HEK293 (cell line): Measurements from ENCODE around the gene SIK2.

Experiments used
- CTCF ChIA-PET: fragments of 350-600 bp; formaldehyde crosslinking; extraction: SDS; loops from one replicate; lab custom pipeline; 2021; ENCODE audit warnings: antibody characterized with exemption; lab: Yijun Ruan, JAX
- POLR2A ChIA-PET: fragments of 300-600 bp; formaldehyde crosslinking; extraction: SDS; loops from one replicate; lab custom pipeline; 2020; ENCODE audit warnings: antibody characterized with exemption, inconsistent platforms; lab: Yijun Ruan, JAX
- H3K27ac ChIP-seq: fragments of 200-500 bp; sonication (Bioruptor generic); 2 replicates; pipeline ENCODE4 v1.5.1; 2014; ENCODE audit warnings: low read depth, low read length, control low read depth, inconsistent platforms; ENCODE audit errors: extremely low read depth
- H3K36me3 ChIP-seq, 2 experiments: fragments of 200-500 bp in 1 of 2; sonication (Bioruptor generic) in 1 of 2; 1 replicate in 1 of 2; 2 replicates in 1 of 2; pipeline ENCODE4 v1.5.1; 2014 to 2017; ENCODE audit warnings: inconsistent platforms in 2 of 2, low read length in 2 of 2; ENCODE audit not compliant: control insufficient read depth in 2 of 2, insufficient read depth in 1 of 2
- H3K4me1 ChIP-seq: fragments of 200-500 bp; sonication (Bioruptor generic); 2 replicates; pipeline ENCODE4 v1.5.1; 2014; ENCODE audit warnings: mild to moderate bottlenecking, low read length, inconsistent platforms; ENCODE audit not compliant: control insufficient read depth, insufficient read depth
- H3K4me3 ChIP-seq: 2 replicates; pipeline ENCODE4 v1.5.1; 2011; ENCODE audit warnings: low read depth, mild to moderate bottlenecking, control low read depth, low read length, moderate library complexity
- H3K9me3 ChIP-seq: fragments of 200-500 bp; sonication (Bioruptor generic); 2 replicates; pipeline ENCODE4 v1.5.1; 2014; ENCODE audit warnings: low read depth, low read length, inconsistent platforms; ENCODE audit not compliant: control insufficient read depth, insufficient read depth
- BCL11B ChIP-seq: fragments of 450-650 bp; formaldehyde crosslinking; IDR thresholded peaks from 2 replicates; pipeline ENCODE4 v1.5.1; 2016; ENCODE audit warnings: low read depth, missing biosample characterization, missing genetic modification characterization
- EGR2 ChIP-seq: fragments of 450-650 bp; formaldehyde crosslinking; IDR thresholded peaks from 2 replicates; pipeline ENCODE4 v1.5.1; 2016; ENCODE audit warnings: low read depth, missing biosample characterization, missing genetic modification characterization
- GLI4 ChIP-seq: fragments of 450-650 bp; formaldehyde crosslinking; IDR thresholded peaks from 2 replicates; pipeline ENCODE4 v1.5.1; 2016; ENCODE audit warnings: missing biosample characterization, missing genetic modification characterization
- KLF8 ChIP-seq: fragments of 450-650 bp; formaldehyde crosslinking; IDR thresholded peaks from 2 replicates; pipeline ENCODE4 v1.5.1; 2016; ENCODE audit warnings: missing biosample characterization, missing genetic modification characterization
- SP2 ChIP-seq: fragments of 450-650 bp; formaldehyde crosslinking; IDR thresholded peaks from 2 replicates; pipeline ENCODE4 v1.5.1; 2016; ENCODE audit warnings: missing biosample characterization, missing genetic modification characterization
- SP3 ChIP-seq: fragments of 450-650 bp; formaldehyde crosslinking; IDR thresholded peaks from 2 replicates; pipeline ENCODE4 v1.5.1; 2016; ENCODE audit warnings: missing biosample characterization, missing genetic modification characterization
- ZBTB17 ChIP-seq: fragments of 450-650 bp; formaldehyde crosslinking; IDR thresholded peaks from 2 replicates; pipeline ENCODE4 v1.5.1; 2016; ENCODE audit warnings: missing biosample characterization, missing genetic modification characterization
- ZNF114 ChIP-seq: fragments of 450-650 bp; formaldehyde crosslinking; IDR thresholded peaks from 2 replicates; pipeline ENCODE4 v1.5.0; 2017; ENCODE audit warnings: missing biosample characterization, missing genetic modification characterization
- ZNF132 ChIP-seq: fragments of 450-650 bp; formaldehyde crosslinking; IDR thresholded peaks from 2 replicates; pipeline ENCODE4 v1.5.1; 2017; ENCODE audit warnings: missing biosample characterization, missing genetic modification characterization, borderline replicate concordance
- ZNF148 ChIP-seq: fragments of 450-650 bp; formaldehyde crosslinking; IDR thresholded peaks from 2 replicates; pipeline ENCODE4 v1.5.0; 2017; ENCODE audit warnings: missing biosample characterization, missing genetic modification characterization, borderline replicate concordance
- ZNF19 ChIP-seq: fragments of 450-650 bp; formaldehyde crosslinking; IDR thresholded peaks from 2 replicates; pipeline ENCODE4; 2016; ENCODE audit warnings: missing biosample characterization, missing genetic modification characterization, low read depth
- ZNF211 ChIP-seq: fragments of 450-650 bp; formaldehyde crosslinking; IDR thresholded peaks from 2 replicates; pipeline ENCODE4 v1.5.1; 2016; ENCODE audit warnings: low read depth, missing biosample characterization, missing genetic modification characterization
- ZNF221 ChIP-seq: fragments of 450-650 bp; formaldehyde crosslinking; IDR thresholded peaks from 2 replicates; pipeline ENCODE4 v1.5.1; 2017; ENCODE audit warnings: missing biosample characterization, missing genetic modification characterization, borderline replicate concordance
- ZNF404 ChIP-seq: fragments of 450-650 bp; formaldehyde crosslinking; IDR thresholded peaks from 2 replicates; pipeline ENCODE4 v1.5.1; 2017; ENCODE audit warnings: missing biosample characterization, missing genetic modification characterization
- ZNF423 ChIP-seq: fragments of 450-650 bp; formaldehyde crosslinking; IDR thresholded peaks from 2 replicates; pipeline ENCODE4 v1.5.1; 2016; ENCODE audit warnings: missing biosample characterization, missing genetic modification characterization
- ZNF48 ChIP-seq: fragments of 450-650 bp; formaldehyde crosslinking; IDR thresholded peaks from 2 replicates; pipeline ENCODE4 v1.5.1; 2016; ENCODE audit warnings: missing biosample characterization, missing genetic modification characterization
- ZNF544 ChIP-seq: fragments of 450-650 bp; formaldehyde crosslinking; IDR thresholded peaks from 2 replicates; pipeline ENCODE4 v1.5.0; 2017; ENCODE audit warnings: missing biosample characterization, missing genetic modification characterization
- ZNF549 ChIP-seq: fragments of 450-650 bp; IDR thresholded peaks from 2 replicates; pipeline ENCODE4 v1.5.1; 2018; ENCODE audit warnings: missing biosample characterization, missing genetic modification characterization, mild to moderate bottlenecking, inconsistent platforms, moderate library complexity
- ZNF560 ChIP-seq: fragments of 450-650 bp; formaldehyde crosslinking; IDR thresholded peaks from 2 replicates; pipeline ENCODE4 v1.5.1; 2017; ENCODE audit warnings: missing biosample characterization, missing genetic modification characterization, borderline replicate concordance
- ZNF571 ChIP-seq: fragments of 450-650 bp; formaldehyde crosslinking; IDR thresholded peaks from 2 replicates; pipeline ENCODE4 v1.5.0; 2017; ENCODE audit warnings: missing biosample characterization, missing genetic modification characterization
- ZXDB ChIP-seq: fragments of 450-650 bp; formaldehyde crosslinking; IDR thresholded peaks from 2 replicates; pipeline ENCODE4 v1.5.1; 2016; ENCODE audit warnings: missing biosample characterization, missing genetic modification characterization
- TF ChIP-seq, protein P1 (sequence below): fragments of 450-650 bp; formaldehyde crosslinking; IDR thresholded peaks from 2 replicates; pipeline ENCODE4 v1.5.1; 2017; ENCODE audit warnings: missing biosample characterization, missing genetic modification characterization
- TF ChIP-seq, protein P2 (sequence below): fragments of 450-650 bp; formaldehyde crosslinking; IDR thresholded peaks from 2 replicates; pipeline ENCODE4 v1.5.1; 2017; ENCODE audit warnings: missing biosample characterization, mild to moderate bottlenecking, missing genetic modification characterization, moderate library complexity
- TF ChIP-seq, protein P3 (sequence below): fragments of 450-650 bp; formaldehyde crosslinking; IDR thresholded peaks from 2 replicates; pipeline ENCODE4 v1.5.1; 2016; ENCODE audit warnings: missing biosample characterization, missing genetic modification characterization
- TF ChIP-seq, protein P4 (sequence below): fragments of 450-650 bp; formaldehyde crosslinking; IDR thresholded peaks from 2 replicates; pipeline ENCODE4 v1.5.1; 2016; ENCODE audit warnings: missing biosample characterization, missing genetic modification characterization
- TF ChIP-seq, protein P5 (sequence below): fragments of 450-650 bp; formaldehyde crosslinking; optimal IDR thresholded peaks from 2 replicates; pipeline ENCODE3; 2016; ENCODE audit warnings: missing biosample characterization, mild to moderate bottlenecking, missing genetic modification characterization

SIK2 gene

GRCh38 chr11:111696556-111696955 is 94.3 kb downstream of the SIK2 start:
- H3K36me3 ChIP-seq, result peaks cover 0 to 4% of the 10 kb centered on the region in 2 experiments; a peak in 1 of 3 replicates
- H3K9me3 ChIP-seq, result no peaks in the 10 kb centered on the region
- TF ChIP-seq ZNF560 (tag by site-specific recombination) (no peak), SP3 (tag by site-specific recombination) (no peak), GLI4 (tag by site-specific recombination) (no peak), ZNF19 (tag by site-specific recombination) (no peak), ZNF211 (no peak), ZNF221 (tag by site-specific recombination) (no peak), KLF8 (tag by site-specific recombination) (no peak), ZNF148 (tag by site-specific recombination) (no peak), ZXDB (tag by site-specific recombination) (no peak), BCL11B (tag by site-specific recombination) (no peak), ZNF114 (tag by site-specific recombination) (no peak)
- TF ChIP-seq, protein P1, sequence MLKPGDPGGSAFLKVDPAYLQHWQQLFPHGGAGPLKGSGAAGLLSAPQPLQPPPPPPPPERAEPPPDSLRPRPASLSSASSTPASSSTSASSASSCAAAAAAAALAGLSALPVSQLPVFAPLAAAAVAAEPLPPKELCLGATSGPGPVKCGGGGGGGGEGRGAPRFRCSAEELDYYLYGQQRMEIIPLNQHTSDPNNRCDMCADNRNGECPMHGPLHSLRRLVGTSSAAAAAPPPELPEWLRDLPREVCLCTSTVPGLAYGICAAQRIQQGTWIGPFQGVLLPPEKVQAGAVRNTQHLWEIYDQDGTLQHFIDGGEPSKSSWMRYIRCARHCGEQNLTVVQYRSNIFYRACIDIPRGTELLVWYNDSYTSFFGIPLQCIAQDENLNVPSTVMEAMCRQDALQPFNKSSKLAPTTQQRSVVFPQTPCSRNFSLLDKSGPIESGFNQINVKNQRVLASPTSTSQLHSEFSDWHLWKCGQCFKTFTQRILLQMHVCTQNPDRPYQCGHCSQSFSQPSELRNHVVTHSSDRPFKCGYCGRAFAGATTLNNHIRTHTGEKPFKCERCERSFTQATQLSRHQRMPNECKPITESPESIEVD, result no peak
- TF ChIP-seq, protein P2, sequence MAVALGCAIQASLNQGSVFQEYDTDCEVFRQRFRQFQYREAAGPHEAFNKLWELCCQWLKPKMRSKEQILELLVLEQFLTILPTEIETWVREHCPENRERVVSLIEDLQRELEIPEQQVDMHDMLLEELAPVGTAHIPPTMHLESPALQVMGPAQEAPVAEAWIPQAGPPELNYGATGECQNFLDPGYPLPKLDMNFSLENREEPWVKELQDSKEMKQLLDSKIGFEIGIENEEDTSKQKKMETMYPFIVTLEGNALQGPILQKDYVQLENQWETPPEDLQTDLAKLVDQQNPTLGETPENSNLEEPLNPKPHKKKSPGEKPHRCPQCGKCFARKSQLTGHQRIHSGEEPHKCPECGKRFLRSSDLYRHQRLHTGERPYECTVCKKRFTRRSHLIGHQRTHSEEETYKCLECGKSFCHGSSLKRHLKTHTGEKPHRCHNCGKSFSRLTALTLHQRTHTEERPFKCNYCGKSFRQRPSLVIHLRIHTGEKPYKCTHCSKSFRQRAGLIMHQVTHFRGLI (tag by site-specific recombination), result no peak
- TF ChIP-seq, protein P3, sequence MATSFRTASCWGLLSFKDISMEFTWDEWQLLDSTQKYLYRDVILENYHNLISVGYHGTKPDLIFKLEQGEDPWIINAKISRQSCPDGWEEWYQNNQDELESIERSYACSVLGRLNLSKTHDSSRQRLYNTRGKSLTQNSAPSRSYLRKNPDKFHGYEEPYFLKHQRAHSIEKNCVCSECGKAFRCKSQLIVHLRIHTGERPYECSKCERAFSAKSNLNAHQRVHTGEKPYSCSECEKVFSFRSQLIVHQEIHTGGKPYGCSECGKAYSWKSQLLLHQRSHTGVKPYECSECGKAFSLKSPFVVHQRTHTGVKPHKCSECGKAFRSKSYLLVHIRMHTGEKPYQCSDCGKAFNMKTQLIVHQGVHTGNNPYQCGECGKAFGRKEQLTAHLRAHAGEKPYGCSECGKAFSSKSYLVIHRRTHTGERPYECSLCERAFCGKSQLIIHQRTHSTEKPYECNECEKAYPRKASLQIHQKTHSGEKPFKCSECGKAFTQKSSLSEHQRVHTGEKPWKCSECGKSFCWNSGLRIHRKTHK, result no peak
- TF ChIP-seq, protein P4, sequence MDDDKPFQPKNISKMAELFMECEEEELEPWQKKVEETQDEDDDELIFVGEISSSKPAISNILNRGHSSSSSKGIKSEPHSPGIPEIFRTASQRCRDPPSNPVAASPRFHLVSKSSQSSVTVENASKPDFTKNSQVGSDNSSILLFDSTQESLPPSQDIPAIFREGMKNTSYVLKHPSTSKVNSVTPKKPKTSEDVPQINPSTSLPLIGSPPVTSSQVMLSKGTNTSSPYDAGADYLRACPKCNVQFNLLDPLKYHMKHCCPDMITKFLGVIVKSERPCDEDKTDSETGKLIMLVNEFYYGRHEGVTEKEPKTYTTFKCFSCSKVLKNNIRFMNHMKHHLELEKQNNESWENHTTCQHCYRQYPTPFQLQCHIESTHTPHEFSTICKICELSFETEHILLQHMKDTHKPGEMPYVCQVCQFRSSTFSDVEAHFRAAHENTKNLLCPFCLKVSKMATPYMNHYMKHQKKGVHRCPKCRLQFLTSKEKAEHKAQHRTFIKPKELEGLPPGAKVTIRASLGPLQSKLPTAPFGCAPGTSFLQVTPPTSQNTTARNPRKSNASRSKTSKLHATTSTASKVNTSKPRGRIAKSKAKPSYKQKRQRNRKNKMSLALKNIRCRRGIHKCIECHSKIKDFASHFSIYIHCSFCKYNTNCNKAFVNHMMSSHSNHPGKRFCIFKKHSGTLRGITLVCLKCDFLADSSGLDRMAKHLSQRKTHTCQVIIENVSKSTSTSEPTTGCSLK (tag by site-specific recombination), result no peak
- CTCF ChIA-PET, result no interaction called here
- no peak overlapping the region for H3K27ac ChIP-seq
- no peak overlapping the region for H3K4me3 ChIP-seq
- POLR2A ChIA-PET, result no interaction called here
- no peaks in the 10 kb centered on the region for H3K4me1 ChIP-seq

- H3K27ac ChIP-seq, result no peak overlapping the region
- TF ChIP-seq ZNF48 (tag by site-specific recombination) (no peak), ZNF549 (tag by site-specific recombination) (no peak), EGR2 (tag by site-specific recombination) (no peak), SP2 (tag by site-specific recombination) (no peak), ZBTB17 (tag by site-specific recombination) (no peak), ZNF571 (no peak), ZNF423 (no peak), ZNF404 (tag by site-specific recombination) (no peak), ZNF132 (tag by site-specific recombination) (no peak), ZNF544 (tag by site-specific recombination) (no peak)
- TF ChIP-seq, protein P5, sequence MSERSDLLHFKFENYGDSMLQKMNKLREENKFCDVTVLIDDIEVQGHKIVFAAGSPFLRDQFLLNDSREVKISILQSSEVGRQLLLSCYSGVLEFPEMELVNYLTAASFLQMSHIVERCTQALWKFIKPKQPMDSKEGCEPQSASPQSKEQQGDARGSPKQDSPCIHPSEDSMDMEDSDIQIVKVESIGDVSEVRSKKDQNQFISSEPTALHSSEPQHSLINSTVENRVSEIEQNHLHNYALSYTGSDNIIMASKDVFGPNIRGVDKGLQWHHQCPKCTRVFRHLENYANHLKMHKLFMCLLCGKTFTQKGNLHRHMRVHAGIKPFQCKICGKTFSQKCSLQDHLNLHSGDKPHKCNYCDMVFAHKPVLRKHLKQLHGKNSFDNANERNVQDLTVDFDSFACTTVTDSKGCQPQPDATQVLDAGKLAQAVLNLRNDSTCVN, result no peak
Observed at GRCh38 chr11:111697933-111698371, 95.7 kb downstream of the SIK2 start.

More at GRCh38 chr11:111697933-111698371, 95.7 kb downstream of the SIK2 start:
- peaks cover 0 to 10% of the 10 kb centered on the region in 2 experiments; a peak in 1 of 3 replicates for H3K36me3 ChIP-seq
- no peaks in the 10 kb centered on the region for H3K9me3 ChIP-seq
- ChIA-PET CTCF (interaction anchor here (0.5 kb wide), 1 partner anchor 114 kb away, joined by 3 read pairs; no protein-coding TSS in a partner anchor), POLR2A (no interaction called here)
- no peak overlapping the region for H3K4me3 ChIP-seq
- H3K4me1 ChIP-seq, result no peaks in the 10 kb centered on the region
